Retinal pigment epithelial cell (primary cell): ENCODE data around the gene DPH6.

Source experiments
- DNase-seq: peaks from one replicate; pipeline ENCODE4 v3.0.0-alpha.2; 2010; ENCODE audit warnings: low read depth
- H3K4me3 ChIP-seq: 2 replicates; pipeline ENCODE4 v1.5.1; 2011; ENCODE audit warnings: mild to moderate bottlenecking, low read length, control low read depth, moderate library complexity
- CTCF ChIP-seq: conservative IDR thresholded peaks from 2 replicates; pipeline ENCODE4 v1.5.1; 2011; ENCODE audit warnings: low read depth, low read length, control low read depth, inconsistent platforms

Gene DPH6

GRCh38 chr15:35490511-35490910, 55.5 kb downstream of the DPH6 start:
- TF ChIP-seq CTCF: no peak
- no peak for DNase-seq
- H3K4me3 ChIP-seq: no peak overlapping the region

GRCh38 chr15:35487417-35487816, 58.5 kb downstream of the DPH6 start:
- TF ChIP-seq CTCF: no peak
- no peak for DNase-seq
- no peak overlapping the region for H3K4me3 ChIP-seq

DNA sequence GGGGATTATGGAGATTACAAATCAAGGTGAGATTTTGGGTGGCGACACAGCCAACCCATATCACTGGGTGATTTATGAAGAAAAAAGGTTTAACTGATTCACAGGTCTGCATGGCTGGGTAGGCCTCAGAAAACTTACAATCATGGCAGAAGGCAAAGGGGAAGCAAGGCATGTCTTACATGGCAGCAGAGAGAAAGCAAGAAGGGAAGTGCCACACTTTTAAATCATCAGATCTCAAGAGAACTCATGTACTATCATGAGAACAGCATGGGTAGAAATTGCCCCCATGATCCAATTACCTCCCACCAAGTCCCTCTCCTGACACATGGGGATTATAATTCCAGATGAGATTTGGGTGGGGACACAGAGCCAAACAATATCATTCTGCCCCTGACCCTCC, 59.7 kb downstream of the DPH6 start:
- DNase-seq: no peak
- no peak overlapping the region for H3K4me3 ChIP-seq
- TF ChIP-seq CTCF: no peak

GRCh38 chr15:35485411-35485810, 60.6 kb downstream of the DPH6 start:
- no peak for DNase-seq
- H3K4me3 ChIP-seq: no peak overlapping the region
- no peak for TF ChIP-seq CTCF

DNA sequence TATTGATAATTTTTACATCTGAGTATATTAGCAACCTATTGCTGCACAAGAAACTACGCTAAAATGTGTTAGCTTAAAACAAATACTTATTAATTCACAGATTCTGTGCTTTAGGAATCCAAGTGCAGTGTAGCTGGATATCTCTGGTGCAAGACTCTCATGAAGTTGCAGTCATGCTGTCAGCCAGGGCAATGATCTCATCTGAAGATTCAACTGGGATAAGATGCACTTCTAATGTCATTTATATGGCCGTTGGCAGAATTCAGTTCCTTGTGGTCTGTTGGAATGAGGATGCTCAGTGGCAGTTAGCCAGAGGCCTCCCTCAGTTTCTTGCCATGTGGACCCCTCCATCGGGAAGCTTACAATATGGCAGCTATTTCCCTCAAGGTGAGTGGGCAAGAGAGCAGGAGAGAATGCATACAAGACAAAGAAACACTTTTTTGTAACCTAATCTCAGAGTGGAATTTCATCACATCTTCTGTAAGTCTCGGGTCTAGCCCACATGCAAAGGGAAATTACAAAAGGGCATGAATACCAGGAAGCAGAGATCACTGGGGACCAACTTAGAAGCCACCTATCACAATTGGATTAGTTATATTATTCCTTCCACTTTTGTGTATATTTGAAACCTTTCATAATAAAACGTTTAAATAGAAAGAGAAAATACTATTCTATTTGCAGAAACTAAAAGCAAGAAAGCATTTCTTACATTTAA, 61.6 kb downstream of the DPH6 start:
- TF ChIP-seq CTCF: no peak
- H3K4me3 ChIP-seq: no peak overlapping the region
- DNase-seq: no peak

DNA sequence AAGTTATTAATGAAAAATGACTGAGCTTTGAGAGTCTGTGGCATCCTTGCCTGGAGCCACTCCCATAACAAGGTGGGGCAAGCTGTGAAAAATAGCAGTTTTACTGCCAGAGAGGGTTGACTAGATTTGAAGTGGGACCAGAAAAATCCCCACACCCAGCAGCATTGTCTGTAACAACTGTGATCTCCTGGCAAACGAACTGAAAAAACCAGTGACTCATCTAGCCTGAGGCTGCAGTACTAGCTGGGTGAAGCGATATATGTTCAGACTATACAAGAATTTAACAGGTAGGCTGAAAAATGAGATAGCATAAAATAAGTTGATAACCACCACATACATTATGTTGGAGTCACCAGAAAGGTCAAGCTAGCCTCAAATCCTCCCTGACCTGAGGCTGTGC, 64.0 kb downstream of the DPH6 start:
- TF ChIP-seq CTCF: no peak
- no peak overlapping the region for H3K4me3 ChIP-seq
- peak; percentile 34 for DNase-seq

DNA sequence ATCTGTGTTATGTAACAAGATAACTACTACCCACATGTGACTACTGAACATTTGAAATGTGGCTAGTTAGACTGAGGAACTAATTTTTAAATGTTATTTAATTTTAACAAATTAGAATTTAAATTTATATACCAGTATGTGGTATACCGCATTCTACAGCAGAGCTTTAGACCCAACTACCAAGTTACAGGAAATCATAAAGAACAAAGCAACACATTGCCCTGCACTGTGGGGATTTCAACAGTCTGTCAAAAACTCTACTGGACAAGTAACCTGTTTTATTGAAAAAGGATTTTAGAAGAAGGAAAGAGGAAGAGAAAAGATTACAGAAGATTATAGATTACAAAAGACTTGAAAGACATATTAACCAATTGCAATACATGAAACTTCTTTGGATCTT, 64.9 kb downstream of the DPH6 start:
- TF ChIP-seq CTCF: no peak
- H3K4me3 ChIP-seq: no peak overlapping the region
- DNase-seq: no peak
